Aorta (tissue), 5 donors: Measurements from ENCODE around the gene GALNT11. TPM values are rescaled to one million over a fixed set of nuclear protein-coding genes. Genes with fewer than 3 reads are reported as not detected.

Experiments
- ATAC-seq: fragments of 200-7000 bp; cut with Tn5 transposase; one replicate; pipeline ENCODE4 v1.9.1; 2022; ENCODE audit warnings: moderate library complexity; ENCODE audit not compliant: low FRiP score
- DNase-seq, 2 donors: peaks; one replicate each; pipeline ENCODE4 v3.0.0-alpha.2; 2020
- H3K27ac ChIP-seq, 2 donors: one replicate each; pipeline ENCODE4 v1.5.1; 2013; ENCODE audit warnings: low read length in 2 of 2, mild to moderate bottlenecking in 2 of 2, moderate library complexity in 2 of 2, control low read depth in 1 of 2, inconsistent platforms in 1 of 2, low read depth in 1 of 2
- H3K27me3 ChIP-seq, 2 donors: one replicate each; pipeline ENCODE4 v1.6.1; 2013; ENCODE audit warnings: control low read depth in 1 of 2, low read length in 1 of 2, mild to moderate bottlenecking in 1 of 2, moderate library complexity in 1 of 2; ENCODE audit not compliant: insufficient read depth in 2 of 2, control insufficient read depth in 1 of 2
- H3K36me3 ChIP-seq, 2 donors: one replicate each; pipeline ENCODE4 v1.6.1; 2013; ENCODE audit warnings: control low read depth in 1 of 2, low read length in 1 of 2, mild to moderate bottlenecking in 1 of 2; ENCODE audit not compliant: insufficient read depth in 2 of 2, control insufficient read depth in 1 of 2
- H3K4me1 ChIP-seq, 2 donors: one replicate each; pipeline ENCODE4 v1.6.1; 2013; ENCODE audit warnings: low read length in 2 of 2, control low read depth in 1 of 2, mild to moderate bottlenecking in 1 of 2, moderate library complexity in 1 of 2; ENCODE audit not compliant: insufficient read depth in 2 of 2, control insufficient read depth in 1 of 2
- H3K4me3 ChIP-seq, 2 donors: one replicate each; pipeline ENCODE4 v1.5.1; 2013; ENCODE audit warnings: low read length in 2 of 2, control low read depth in 1 of 2, mild to moderate bottlenecking in 1 of 2
- H3K9me3 ChIP-seq: one replicate; pipeline ENCODE4 v1.6.1; 2013; ENCODE audit warnings: mild to moderate bottlenecking, low read length; ENCODE audit not compliant: control insufficient read depth
- WGBS, 2 donors: extraction: QIAGEN DNeasy Blood & Tissue Kit; methylation state at CpG; one replicate each; pipeline ENCODE4 v1.1.7; 2013; 5-methylcytosine and 5-hydroxymethylcytosine counted together
- intact Hi-C, 2 donors: fragments of 100-400 bp; cut with DNase I; formaldehyde crosslinking; loops; one replicate each; pipeline versions ENCODE4 v1.14.2 to v1.15.0; 2022
- polyA plus RNA-seq, 2 donors: library from polyadenylated mRNA; stranded (reverse); fragments of 200-250 nt; gene quantifications; one replicate each; pipeline ENCODE4 v1.2.3, GENCODE V29; 2013
- total RNA-seq, 2 donors: library from RNA; stranded (reverse); fragmentation: NEBNext Ultra II Directional; extraction: Animal tissue kit (Norgen Biotek cat#: 25700); gene quantifications; one replicate each; pipeline ENCODE4 v1.2.1, GENCODE V29; 2021
- donor health status: healthy with polysubstance abuse.
- donor health status: Bipolar disorder and iron deficiency.
- donor health status: DM: no; HTN: no; CAD: no.
- donor health status: DM: no; HTN: no; CAD: no.
- donor health status: DM: yes; HTN: yes; CAD: no.

GALNT11 gene
- total and polyA plus RNA-seq, 4 donors, result 20.5 to 45.8 (median 24.6) TPM

- H3K27me3 ChIP-seq, result no peaks in the 10 kb centered on the region
- peaks cover 11 to 16% of the 10 kb centered on the region in 2 donors for H3K36me3 ChIP-seq
- no peak overlapping the region for H3K4me3 ChIP-seq
- no peaks in the 10 kb centered on the region for H3K9me3 ChIP-seq
- ATAC-seq, result no peak
- peaks cover 2 to 3% of the 10 kb centered on the region in 2 donors for H3K4me1 ChIP-seq
- H3K27ac ChIP-seq, result no peak overlapping the region
- no peak for DNase-seq
- intact Hi-C loops, result loop anchor here (5.0 to 10.0 kb wide), 2 partner anchors 121 to 364 kb away; partner anchors contain the start of gene GALNT11 (in 1 of the 2)
- 88 to 90% methylated on average over 5 of the region's 5 CpGs for WGBS, 2 donors
Observed at GRCh38 chr7:152148706-152149105, 123.2 kb downstream of the GALNT11 start.

GRCh38 chr7:152149363-152149762 is 123.9 kb downstream of the GALNT11 start:
- Histone ChIP-seq H3K4me1 (peaks cover 2 to 3% of the 10 kb centered on the region in 2 donors), H3K27ac (no peak overlapping the region), H3K36me3 (peaks cover 10 to 16% of the 10 kb centered on the region in 2 donors), H3K27me3 (no peaks in the 10 kb centered on the region), H3K9me3 (no peaks in the 10 kb centered on the region), H3K4me3 (no peak overlapping the region)
- WGBS, 2 donors, result 83% methylated on average over 6 of the region's 6 CpGs
- no peak for ATAC-seq
- intact Hi-C loops, result loop anchor here (5.0 to 10.0 kb wide), 2 partner anchors 122 to 365 kb away; partner anchors contain the start of gene GALNT11 (in 1 of the 2)
- DNase-seq, result no peak

- ATAC-seq, result no peak
- no peak overlapping the region for H3K4me3 ChIP-seq
- intact Hi-C loops, result no loop called here
- no peaks in the 10 kb centered on the region for H3K27me3 ChIP-seq
- WGBS, 2 donors, result 88% methylated on average over 5 of the region's 5 CpGs
- no peaks in the 10 kb centered on the region for H3K9me3 ChIP-seq
- no peaks in the 10 kb centered on the region for H3K4me1 ChIP-seq
- no peak overlapping the region for H3K27ac ChIP-seq
- H3K36me3 ChIP-seq, result peaks cover 3 to 22% of the 10 kb centered on the region in 2 donors
- no peak for DNase-seq
Observed at GRCh38 chr7:152152267-152152666, 126.8 kb downstream of the GALNT11 start.

- H3K36me3 ChIP-seq, result peaks cover 10 to 22% of the 10 kb centered on the region in 2 donors
- no peak for ATAC-seq
- H3K27me3 ChIP-seq, result no peaks in the 10 kb centered on the region
- H3K4me3 ChIP-seq, result no peak overlapping the region
- intact Hi-C loops, result no loop called here
- H3K4me1 ChIP-seq, result no peaks in the 10 kb centered on the region
- no peak overlapping the region for H3K27ac ChIP-seq
- no peaks in the 10 kb centered on the region for H3K9me3 ChIP-seq
- no peak for DNase-seq
- 91 to 93% methylated on average over 11 of the region's 11 CpGs for WGBS, 2 donors
Observed at GRCh38 chr7:152158801-152159587, 133.5 kb downstream of the GALNT11 start.

GRCh38 chr7:152161171-152161570 is 135.7 kb downstream of the GALNT11 start:
- Histone ChIP-seq H3K4me3 (no peak overlapping the region), H3K27me3 (no peaks in the 10 kb centered on the region), H3K4me1 (no peaks in the 10 kb centered on the region), H3K27ac (no peak overlapping the region), H3K36me3 (peaks cover 10 to 15% of the 10 kb centered on the region in 2 donors), H3K9me3 (no peaks in the 10 kb centered on the region)
- DNase-seq (no peak), ATAC-seq (no peak)
- intact Hi-C loops, result no loop called here

GRCh38 chr7:152162287-152162686 is 136.8 kb downstream of the GALNT11 start:
- intact Hi-C loops, result no loop called here
- Histone ChIP-seq H3K4me3 (no peak overlapping the region), H3K36me3 (peaks cover 10 to 15% of the 10 kb centered on the region in 2 donors), H3K27ac (no peak overlapping the region), H3K4me1 (no peaks in the 10 kb centered on the region), H3K27me3 (no peaks in the 10 kb centered on the region), H3K9me3 (no peaks in the 10 kb centered on the region)
- DNase-seq (no peak), ATAC-seq (no peak)
- 82 to 88% methylated on average over 6 of the region's 6 CpGs for WGBS, 2 donors

Other genes starting within 250 kb of the GALNT11 start
- 10 to 100 TPM; 52.3 to 69.9 TPM for gene PRKAG2, start 148.6 kb upstream of the GALNT11 start, total RNA-seq
- 10 to 100 TPM; 34.0 to 52.8 TPM for gene PRKAG2, start 148.6 kb upstream of the GALNT11 start, polyA plus RNA-seq
- not detected for gene GALNTL5, start 69.2 kb upstream of the GALNT11 start, total RNA-seq
- gene GALNTL5, start 69.2 kb upstream of the GALNT11 start, polyA plus RNA-seq, result not detected